Measurements from ENCODE around the gene SZT2.
"Not testable (repeated sequence)": the region's sequence is repeated elsewhere in the genome, so short reads cannot be mapped to it uniquely, and the experiment has no call there.

SZT2 gene

DNA sequence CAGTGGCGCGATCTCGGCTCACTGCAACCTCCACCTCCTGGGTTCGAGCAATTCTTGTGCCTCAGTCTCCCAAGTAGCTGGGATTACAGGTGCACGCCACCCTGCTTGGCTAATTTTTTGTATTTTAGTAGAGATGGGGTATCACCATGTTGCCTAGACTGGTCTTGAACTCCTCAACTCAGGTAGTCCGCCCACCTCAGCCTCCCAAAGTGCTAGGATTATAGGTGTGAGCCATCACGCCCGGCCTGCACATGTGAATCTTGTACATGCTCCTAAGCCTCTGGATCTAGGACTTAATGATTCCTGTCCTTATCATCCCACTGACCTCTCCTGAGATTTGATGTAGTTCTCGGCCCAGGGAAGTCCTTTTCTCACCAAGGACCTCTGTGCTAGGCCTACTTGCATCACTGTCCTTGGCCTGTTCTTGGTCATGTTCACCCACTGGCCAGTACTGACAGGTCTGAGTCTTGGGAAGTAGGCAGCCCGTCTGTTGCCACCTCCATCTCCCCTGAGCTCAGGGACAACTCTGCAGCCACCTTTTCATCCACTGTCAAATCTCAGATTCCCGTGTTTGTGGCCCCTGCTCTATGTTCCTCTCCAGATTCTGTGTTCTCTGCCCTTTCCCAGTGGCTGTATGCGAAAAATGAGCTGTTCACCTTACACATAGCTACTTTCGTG lies 54.6 kb downstream of the SZT2 start:
- DNase-seq: no peak

DNA sequence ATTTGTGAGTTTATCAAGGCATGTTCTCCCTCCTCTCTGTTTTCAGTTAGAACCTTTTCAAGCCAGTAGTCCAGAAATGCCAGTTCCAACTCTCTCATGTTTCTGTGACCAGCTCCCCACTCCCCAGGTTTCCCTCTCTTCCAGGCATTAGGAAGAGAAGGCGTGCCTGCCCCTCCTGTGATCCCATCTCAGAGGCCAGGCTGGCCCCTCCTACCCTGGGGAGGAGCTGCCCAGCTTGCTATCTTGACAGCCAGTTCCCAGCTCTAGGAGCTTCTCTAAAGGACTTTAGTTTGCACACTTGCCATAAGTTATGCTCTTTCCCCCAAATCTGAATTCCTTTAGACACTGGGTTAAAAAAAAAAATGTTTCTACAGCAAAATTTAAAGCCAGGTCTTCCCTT lies 55.1 kb downstream of the SZT2 start:
- no peak for DNase-seq

GRCh38 chr1:43445606-43446387 lies 56.1 kb downstream of the SZT2 start:
- no peak for DNase-seq

DNA sequence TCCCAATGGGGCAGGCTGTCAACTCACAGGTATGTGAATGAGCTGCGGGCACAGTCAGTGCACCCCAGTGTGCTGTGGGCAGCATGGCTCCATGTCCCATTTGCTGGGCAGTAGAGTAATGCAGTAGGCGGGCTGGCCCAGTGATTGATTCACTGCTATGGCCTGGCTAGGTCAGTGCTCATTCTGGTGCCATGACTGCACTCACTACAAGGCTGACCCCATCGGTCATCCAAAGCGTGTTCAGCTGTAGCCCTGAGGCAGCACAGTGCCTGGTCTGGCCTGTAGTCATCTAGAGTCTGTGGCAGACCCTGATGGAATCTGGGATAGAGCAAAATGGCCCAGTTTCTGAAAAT lies 56.7 kb downstream of the SZT2 start:
- DNase-seq: no peak

GRCh38 chr1:43446881-43447835 lies 57.5 kb downstream of the SZT2 start:
- DNase-seq: no peak

DNA sequence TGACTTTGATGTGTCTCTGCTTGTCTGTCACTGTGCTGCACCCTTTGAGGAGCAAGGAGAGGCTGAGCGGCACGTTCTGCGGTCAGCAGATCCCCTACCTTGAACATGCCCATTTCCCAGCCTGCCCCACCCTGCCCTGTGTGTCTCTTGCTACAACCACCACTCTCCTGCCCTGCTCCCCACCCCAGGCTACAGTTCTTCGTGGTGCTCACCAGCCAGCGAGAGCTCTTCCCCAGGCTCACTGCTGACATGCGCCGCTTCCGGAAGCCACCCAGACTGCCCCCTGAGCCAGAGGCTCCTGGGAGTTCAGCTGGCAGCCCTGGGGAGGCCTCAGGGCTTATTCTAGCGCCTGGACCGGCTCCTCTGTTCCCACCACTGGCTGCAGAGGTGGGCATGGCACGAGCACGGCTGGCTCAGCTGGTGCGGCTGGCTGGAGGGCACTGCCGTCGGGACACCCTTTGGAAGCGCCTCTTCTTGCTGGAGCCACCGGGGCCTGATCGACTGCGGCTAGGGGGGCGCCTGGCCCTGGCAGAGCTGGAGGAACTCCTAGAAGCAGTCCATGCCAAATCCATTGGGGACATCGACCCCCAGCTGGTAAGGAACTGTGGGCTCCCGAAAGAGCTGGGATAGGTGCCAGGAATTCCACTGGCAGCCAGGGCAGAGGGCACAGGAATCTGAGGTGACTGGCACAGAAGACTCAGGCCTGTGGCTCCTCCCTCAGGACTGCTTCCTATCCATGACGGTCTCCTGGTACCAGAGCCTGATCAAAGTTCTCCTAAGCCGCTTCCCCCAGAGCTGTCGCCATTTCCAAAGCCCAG lies 58.4 kb downstream of the SZT2 start:
- no peak for DNase-seq

DNA sequence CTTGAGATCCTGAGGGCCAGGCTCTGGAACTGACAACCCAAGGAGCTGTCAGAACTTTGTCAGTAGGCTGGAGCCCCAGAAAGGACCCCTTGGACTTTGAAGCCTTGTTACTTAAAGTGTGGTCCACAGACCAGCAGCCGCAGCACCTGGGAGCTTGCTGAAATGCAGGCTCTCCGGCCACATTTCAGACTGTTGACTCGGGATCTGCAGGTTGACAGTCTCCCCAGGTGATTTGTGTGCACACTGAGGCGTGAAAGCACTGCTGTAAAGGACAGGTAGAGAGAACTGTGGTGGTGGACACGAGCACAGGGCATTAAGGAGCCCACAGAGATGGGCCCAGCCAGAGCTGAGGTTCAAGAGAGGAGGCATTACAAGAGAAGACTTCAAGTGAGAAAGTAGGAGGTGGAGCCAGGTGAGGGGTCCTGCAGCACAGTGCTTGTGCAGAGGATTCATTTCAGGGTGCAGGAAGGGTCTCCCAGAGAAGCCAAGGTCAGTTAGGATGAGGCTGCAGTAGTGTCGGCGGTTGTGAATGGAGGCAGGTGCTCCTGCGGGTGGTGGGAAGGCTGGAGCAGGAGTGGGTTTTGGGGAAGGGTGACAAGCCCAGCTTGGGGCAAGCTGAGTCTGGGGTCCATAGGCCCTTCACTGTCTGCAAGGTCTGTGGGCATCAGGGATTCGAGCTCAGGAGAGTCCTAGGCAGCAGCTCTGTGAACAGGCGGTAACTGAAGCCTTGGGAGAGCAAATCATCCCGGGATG lies 59.4 kb downstream of the SZT2 start:
- DNase-seq: no peak

GRCh38 chr1:43449708-43450069 lies 60.0 kb downstream of the SZT2 start:
- DNase-seq: no peak

GRCh38 chr1:43450251-43450941 lies 60.7 kb downstream of the SZT2 start:
- no peak for DNase-seq

- no peak for DNase-seq
Observed at GRCh38 chr1:43451157-43451591, 61.5 kb downstream of the SZT2 start.

DNA sequence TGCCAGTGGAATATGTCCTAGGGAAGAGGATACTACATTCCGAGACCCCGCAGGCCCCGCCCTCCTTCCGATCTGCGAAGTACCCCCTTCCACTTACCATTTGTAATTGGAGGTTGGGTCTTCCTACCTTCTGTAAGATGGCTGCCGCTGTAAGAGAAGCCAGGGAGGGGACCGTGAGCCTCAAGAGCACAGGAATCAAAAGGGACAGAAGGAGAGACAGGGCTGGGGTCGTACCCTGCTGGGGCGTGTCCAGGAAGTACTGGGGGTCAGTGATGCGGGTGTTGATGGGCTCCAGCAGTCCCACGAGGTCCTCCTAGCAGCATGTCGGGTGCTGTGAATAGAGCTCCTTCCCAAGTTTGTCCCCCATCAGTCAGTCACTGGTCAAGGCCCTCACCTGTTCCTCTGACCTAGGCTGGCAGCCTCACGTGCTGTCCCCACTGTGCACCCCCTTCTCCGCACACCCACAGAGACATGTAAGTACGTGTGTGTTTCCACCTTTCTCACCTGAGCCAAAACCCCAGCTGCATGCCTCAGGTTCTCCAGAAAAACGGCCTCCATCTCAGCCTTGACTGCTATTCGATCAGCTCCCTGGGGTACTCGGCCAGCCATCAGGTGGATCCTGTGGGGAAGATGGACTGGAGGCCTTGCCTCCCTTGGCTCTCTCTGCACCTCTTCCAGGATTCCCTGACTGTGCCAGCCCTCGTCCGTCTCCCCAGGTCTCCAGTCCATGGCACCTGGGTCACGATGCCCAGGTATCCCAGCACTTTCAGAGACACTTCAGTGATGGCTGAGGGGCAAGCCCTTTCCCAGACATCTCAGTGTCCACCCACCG lies 62.2 kb downstream of the SZT2 start:
- DNase-seq: no peak

DNA sequence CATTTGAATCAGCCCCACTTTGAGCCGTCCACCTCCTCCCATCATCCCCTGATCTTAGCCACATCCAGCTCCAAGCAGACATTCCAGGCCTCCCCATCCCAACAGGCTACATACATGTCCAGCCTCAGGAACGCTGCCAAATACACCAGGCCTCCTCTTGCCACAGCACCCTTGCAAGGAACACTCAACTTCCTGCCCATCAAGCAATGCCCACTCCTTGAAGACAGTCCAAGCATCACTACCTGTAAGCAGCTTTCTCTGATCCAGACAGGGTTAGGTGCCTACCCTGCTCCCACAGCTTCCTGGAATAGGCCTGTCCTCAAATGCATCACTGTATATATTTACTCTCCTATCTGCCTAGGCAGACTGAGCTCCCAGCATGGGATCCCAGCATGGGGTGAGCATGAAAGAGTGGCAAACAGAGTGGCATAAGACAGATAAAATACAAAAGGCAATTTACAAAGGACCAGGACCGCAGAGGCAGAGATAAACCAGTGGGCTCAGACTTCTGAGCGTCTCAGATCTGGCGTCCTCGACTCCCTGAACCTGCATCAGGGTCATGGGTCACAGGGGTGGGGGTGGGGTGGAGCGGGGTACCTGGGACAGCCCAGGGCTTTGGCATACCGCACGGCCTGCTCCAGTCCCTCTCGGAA lies 63.2 kb downstream of the SZT2 start:
- DNase-seq: no peak

- DNase-seq: peak; percentile 59 to 61
Observed at GRCh38 chr1:43453442-43454269, 64.0 kb downstream of the SZT2 start, which contains the start of gene HYI. Gene HYI, minus strand, starts transcription at chr1:43453931. Its CDS starts 138 bp downstream, at chr1:43453793.

DNA sequence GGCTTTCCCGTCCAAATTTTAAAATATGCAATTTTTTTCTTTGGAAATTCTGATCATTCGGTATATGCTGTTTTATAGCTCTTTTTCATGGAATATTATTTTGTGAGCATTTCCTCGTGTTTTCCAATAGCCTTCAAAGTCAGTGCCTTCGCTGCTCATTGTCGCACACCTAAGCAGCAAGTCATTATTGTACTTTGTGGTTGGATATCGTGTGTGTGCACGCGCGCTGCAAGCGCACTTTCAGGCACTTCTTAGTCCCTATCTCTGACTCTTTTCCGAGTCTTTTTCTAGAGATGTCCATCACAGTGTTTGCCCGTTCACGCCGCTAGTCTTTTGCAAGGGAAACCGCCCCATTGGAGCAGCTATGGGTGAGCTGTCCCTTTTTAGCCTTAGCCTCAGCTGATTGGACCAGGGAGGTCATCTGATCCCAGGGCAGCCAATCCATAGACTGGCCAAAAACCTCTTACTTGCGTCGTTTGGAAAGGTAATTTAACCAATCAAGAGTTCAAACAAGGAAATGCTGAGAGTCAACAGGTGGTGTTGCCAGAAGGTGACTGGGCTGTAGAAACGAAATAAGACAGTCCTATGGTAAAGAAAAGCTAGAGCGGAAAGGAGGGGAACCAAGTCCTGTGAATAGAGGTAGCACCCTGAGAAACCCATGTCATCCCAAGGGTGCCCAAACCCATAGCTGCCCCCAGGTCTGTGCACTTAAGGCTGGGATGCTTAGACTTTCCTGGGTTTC lies 64.7 kb downstream of the SZT2 start:
- peak; percentile 45 to 56 for DNase-seq

GRCh38 chr1:43455213-43455889 lies 65.7 kb downstream of the SZT2 start:
- no peak for DNase-seq

- not testable (repeated sequence) for DNase-seq
Observed at GRCh38 chr1:43458379-43458778, 68.7 kb downstream of the SZT2 start.

- no peak for DNase-seq
Observed at GRCh38 chr1:43460988-43461693, 71.4 kb downstream of the SZT2 start.

Measured in stimulated activated CD4-positive, alpha-beta T cell treated with anti-CD3 and anti-CD28 coated beads, Interleukin-2, amount 100 ng/mL, for 48 hours (primary cell).